Endothelial cell (in vitro differentiated cells): ENCODE results near the gene PNLIPRP3. TPM values are rescaled to one million over a fixed set of nuclear protein-coding genes. Genes with fewer than 3 reads are reported as not detected.

Experiments
- DNase-seq: peaks from one replicate; pipeline ENCODE4 v3.0.0; 2021; ENCODE audit warnings: low spot score
- H3K27ac Mint-ChIP-seq: one replicate; pipeline ENCODE4 v1.8.0; 2021; ENCODE audit warnings: mixed read lengths, inconsistent platforms; ENCODE audit not compliant: unreplicated experiment
- H3K27me3 Mint-ChIP-seq: one replicate; pipeline ENCODE4 v1.8.0; 2021; ENCODE audit warnings: mild to moderate bottlenecking, moderate library complexity, mixed read lengths, inconsistent platforms; ENCODE audit not compliant: unreplicated experiment
- H3K36me3 Mint-ChIP-seq: one replicate; pipeline ENCODE4 v1.8.0; 2021; ENCODE audit warnings: mild to moderate bottlenecking, low read depth, mixed read lengths, inconsistent platforms; ENCODE audit not compliant: unreplicated experiment
- H3K4me1 Mint-ChIP-seq: one replicate; pipeline ENCODE4 v1.8.0; 2021; ENCODE audit warnings: mild to moderate bottlenecking, mixed read lengths, inconsistent platforms; ENCODE audit not compliant: unreplicated experiment
- H3K4me3 Mint-ChIP-seq: one replicate; pipeline ENCODE4 v1.8.0; 2021; ENCODE audit warnings: mild to moderate bottlenecking, mixed read lengths, inconsistent platforms; ENCODE audit not compliant: unreplicated experiment
- H3K9me3 Mint-ChIP-seq: one replicate; pipeline ENCODE4 v1.8.0; 2021; ENCODE audit warnings: mixed read lengths, inconsistent platforms; ENCODE audit not compliant: unreplicated experiment
- CTCF ChIP-seq: fragments of 200-600 bp; sonication (generic); IDR thresholded peaks from one replicate; pipeline ENCODE4 v1.5.0; 2021; ENCODE audit warnings: antibody characterized with exemption; ENCODE audit not compliant: unreplicated experiment
- total RNA-seq: library from RNA; stranded (reverse); fragmentation: NEBNext Ultra II Directional; extraction: Animal tissue kit (Norgen Biotek cat#: 25700); gene quantifications from one replicate; pipeline ENCODE4 v1.2.1, GENCODE V29; 2021; ENCODE audit not compliant: unreplicated experiment

PNLIPRP3 gene
- total RNA-seq, 1 donor from 2014 or later, result not detected

GRCh38 chr10:116429288-116429977, 1.8 kb downstream of the PNLIPRP3 start:
- no peak overlapping the region for H3K27ac Mint-ChIP-seq
- no peak overlapping the region for H3K4me3 Mint-ChIP-seq
- TF ChIP-seq CTCF, result no peak
- H3K9me3 Mint-ChIP-seq, result no peaks in the 10 kb centered on the region
- DNase-seq, result no peak
- no peaks in the 10 kb centered on the region for H3K27me3 Mint-ChIP-seq
- no peaks in the 10 kb centered on the region for H3K4me1 Mint-ChIP-seq
- H3K36me3 Mint-ChIP-seq, result no peaks in the 10 kb centered on the region

GRCh38 chr10:116430288-116430687, 2.6 kb downstream of the PNLIPRP3 start:
- H3K4me1 Mint-ChIP-seq, result no peaks in the 10 kb centered on the region
- no peak overlapping the region for H3K4me3 Mint-ChIP-seq
- DNase-seq, result no peak
- no peak overlapping the region for H3K27ac Mint-ChIP-seq
- no peaks in the 10 kb centered on the region for H3K36me3 Mint-ChIP-seq
- TF ChIP-seq CTCF, result no peak
- no peaks in the 10 kb centered on the region for H3K9me3 Mint-ChIP-seq
- no peaks in the 10 kb centered on the region for H3K27me3 Mint-ChIP-seq

- no peaks in the 10 kb centered on the region for H3K27me3 Mint-ChIP-seq
- no peak overlapping the region for H3K4me3 Mint-ChIP-seq
- no peaks in the 10 kb centered on the region for H3K4me1 Mint-ChIP-seq
- H3K9me3 Mint-ChIP-seq, result no peaks in the 10 kb centered on the region
- TF ChIP-seq CTCF, result no peak
- no peak overlapping the region for H3K27ac Mint-ChIP-seq
- H3K36me3 Mint-ChIP-seq, result no peaks in the 10 kb centered on the region
- no peak for DNase-seq
These were observed 4.0 kb downstream of the PNLIPRP3 start for GRCh38 chr10:116431598-116431997.

GRCh38 chr10:116437076-116437692, 9.5 kb downstream of the PNLIPRP3 start:
- DNase-seq, result no peak
- H3K9me3 Mint-ChIP-seq, result no peaks in the 10 kb centered on the region
- H3K4me1 Mint-ChIP-seq, result peaks cover 5% of the 10 kb centered on the region
- no peak overlapping the region for H3K4me3 Mint-ChIP-seq
- H3K27me3 Mint-ChIP-seq, result no peaks in the 10 kb centered on the region
- no peak overlapping the region for H3K27ac Mint-ChIP-seq
- no peaks in the 10 kb centered on the region for H3K36me3 Mint-ChIP-seq
- TF ChIP-seq CTCF, result no peak

- no peak for TF ChIP-seq CTCF
- Mint-ChIP-seq H3K27me3 (no peaks in the 10 kb centered on the region), H3K4me1 (peaks cover 5% of the 10 kb centered on the region), H3K36me3 (no peaks in the 10 kb centered on the region), H3K9me3 (no peaks in the 10 kb centered on the region), H3K27ac (no peak overlapping the region), H3K4me3 (no peak overlapping the region)
- no peak for DNase-seq
These were observed 12.8 kb downstream of the PNLIPRP3 start for GRCh38 chr10:116440330-116441030.
